H1 (cell line): ENCODE measurements around the gene SH3PXD2B. TPM values are rescaled to one million over a fixed set of nuclear protein-coding genes. Genes with fewer than 3 reads are reported as not detected.

Experiments
- HDAC2 ChIP-seq, 2 experiments: fragments of 300-600 bp in 1 of 2; sonication (generic) in 1 of 2; IDR thresholded peaks; 2 replicates each; pipeline ENCODE4 v1.6.1; 2011 to 2012; ENCODE audit warnings: low read depth in 2 of 2, low read length in 2 of 2, mild to moderate bottlenecking in 2 of 2, moderate library complexity in 2 of 2, borderline replicate concordance in 1 of 2, inconsistent platforms in 1 of 2
- KDM5A ChIP-seq: fragments of 200-600 bp; IDR thresholded peaks from 2 replicates; pipeline ENCODE4 v1.7.1; 2012; ENCODE audit warnings: mild to moderate bottlenecking, low read length, inconsistent platforms, mixed read lengths
- NANOG ChIP-seq: IDR thresholded peaks from 2 replicates; pipeline ENCODE4 v1.6.1; 2011; ENCODE audit warnings: low read length, low read depth, mild to moderate bottlenecking, inconsistent platforms; ENCODE audit not compliant: insufficient read depth, poor library complexity, severe bottlenecking
- RNF2 ChIP-seq: fragments of 200-900, 300-1000 bp; sonication (generic); IDR thresholded peaks from 2 replicates; pipeline ENCODE4 v1.7.1; 2016; ENCODE audit warnings: borderline replicate concordance, low read depth, mild to moderate bottlenecking, antibody characterized with exemption, low read length; ENCODE audit not compliant: poor library complexity, severe bottlenecking; ENCODE audit errors: missing control alignments
- SIX5 ChIP-seq: IDR thresholded peaks from 2 replicates; pipeline ENCODE4 v1.6.1; 2011; ENCODE audit warnings: mild to moderate bottlenecking, low read depth, low read length
- TEAD4 ChIP-seq: IDR thresholded peaks from 2 replicates; pipeline ENCODE4 v1.6.1; 2012; ENCODE audit warnings: low read depth, low read length, inconsistent platforms, mixed read lengths
- ZNF274 ChIP-seq: IDR thresholded peaks from 2 replicates; pipeline ENCODE4 v1.7.0; 2012; ENCODE audit warnings: low read length, borderline replicate concordance; ENCODE audit errors: extremely low read depth
- polyA plus RNA-seq, 7 experiments: library from polyadenylated mRNA; depleted of rRNA in 3 of 7; stranded (reverse) in 5 of 7; unstranded in 2 of 7; fragments of >200 nt in 5 of 7; fragments of 200-250 nt in 2 of 7; gene quantifications; 1 replicate in 5 of 7; 2 replicates in 1 of 7; 4 replicates in 1 of 7; pipeline versions ENCODE4 v1.2.1 to v1.2.3, GENCODE V29; 2011 to 2013; ENCODE audit warnings: missing spikeins in 2 of 7, mixed read lengths in 2 of 7
- total RNA-seq: library from RNA; stranded (reverse); fragmentation: NEBNext Ultra II Directional; extraction: Animal tissue kit (Norgen Biotek cat#: 25700); gene quantifications from 2 replicates; pipeline ENCODE4 v1.2.1, GENCODE V29; 2021
- TF ChIP-seq, protein P1 (sequence below): IDR thresholded peaks from 2 replicates; pipeline ENCODE4 v1.6.1; 2011; ENCODE audit warnings: low read length, improper control_type of control experiment

Gene SH3PXD2B
- total and polyA plus RNA-seq, 2 of the 8 experiments (the other 6 are each of a cell fraction or from before 2014, with no cell fraction given), result 32.9 to 72.9 TPM

DNA sequence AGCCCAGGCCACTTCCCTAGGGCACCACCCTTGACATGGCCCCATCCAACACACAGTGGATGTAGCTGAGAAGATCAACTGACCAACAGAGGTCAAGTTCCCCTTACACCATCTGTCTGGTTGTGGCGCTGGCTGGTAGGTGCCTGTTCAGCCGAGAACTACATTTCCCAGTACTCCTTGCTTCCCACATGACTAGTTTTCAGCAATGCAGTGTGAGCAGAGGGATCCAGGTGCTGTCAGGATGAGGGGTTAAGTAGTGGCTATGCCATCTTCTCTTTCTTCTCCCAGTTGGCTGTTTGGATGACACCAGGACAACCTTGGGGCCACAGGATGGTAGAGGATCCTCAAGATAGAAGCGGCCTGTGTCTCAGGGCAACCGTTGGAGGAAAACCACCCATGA, 48.6 kb upstream of the SH3PXD2B start (continued):
- no peak for TF ChIP-seq RNF2
- TF ChIP-seq, protein P1, sequence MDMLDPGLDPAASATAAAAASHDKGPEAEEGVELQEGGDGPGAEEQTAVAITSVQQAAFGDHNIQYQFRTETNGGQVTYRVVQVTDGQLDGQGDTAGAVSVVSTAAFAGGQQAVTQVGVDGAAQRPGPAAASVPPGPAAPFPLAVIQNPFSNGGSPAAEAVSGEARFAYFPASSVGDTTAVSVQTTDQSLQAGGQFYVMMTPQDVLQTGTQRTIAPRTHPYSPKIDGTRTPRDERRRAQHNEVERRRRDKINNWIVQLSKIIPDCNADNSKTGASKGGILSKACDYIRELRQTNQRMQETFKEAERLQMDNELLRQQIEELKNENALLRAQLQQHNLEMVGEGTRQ, result peak; percentile 86
- peak in 1 of 2 experiments; percentile 69; a peak in 1 of 4 replicates for TF ChIP-seq HDAC2 (IDR thresholded peaks at IDR 0.05; ENCODE audit: borderline replicate concordance in 1 of 2, low read depth in 2 of 2, low read length in 2 of 2)
- no peak for TF ChIP-seq ZNF274
- no peak for TF ChIP-seq NANOG
- no peak for TF ChIP-seq TEAD4
- peak; percentile 78 for TF ChIP-seq SIX5
- no peak for TF ChIP-seq KDM5A
